Activated CD4-positive, alpha-beta T cell treated with anti-CD3 and anti-CD28 coated beads, Interleukin-2, amount 50 U/mL, for 4 hours (primary cell): ENCODE results near the gene KIFC3.
"Not testable (repeated sequence)": the region's sequence is repeated elsewhere in the genome, so short reads cannot be mapped to it uniquely, and the experiment has no call there.

ENCODE experiments used
- DNase-seq, 2 experiments: peaks; one replicate each; pipeline ENCODE4 v3.0.0-alpha.2; 2020

The KIFC3 gene

DNA sequence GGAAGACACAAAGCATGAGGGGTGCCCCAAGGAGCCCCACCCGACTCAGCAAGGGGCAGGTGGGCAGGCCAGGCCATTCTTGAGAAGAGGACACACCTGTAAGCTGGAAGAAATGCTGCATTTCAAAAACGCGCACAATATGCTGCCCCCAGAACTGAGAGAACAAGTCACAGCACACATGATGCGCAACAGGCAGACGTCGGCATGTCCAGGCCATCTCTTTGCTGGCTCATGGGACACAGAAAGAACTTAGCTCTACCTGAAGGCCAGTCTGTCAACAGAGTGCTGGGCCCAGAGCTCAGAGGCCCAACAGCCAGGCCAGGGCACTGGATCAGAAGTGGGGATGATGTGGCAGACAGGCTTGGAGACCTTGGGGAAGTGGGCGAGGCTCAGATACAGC lies 18.0 kb downstream of the KIFC3 start:
- DNase-seq: no peak

DNA sequence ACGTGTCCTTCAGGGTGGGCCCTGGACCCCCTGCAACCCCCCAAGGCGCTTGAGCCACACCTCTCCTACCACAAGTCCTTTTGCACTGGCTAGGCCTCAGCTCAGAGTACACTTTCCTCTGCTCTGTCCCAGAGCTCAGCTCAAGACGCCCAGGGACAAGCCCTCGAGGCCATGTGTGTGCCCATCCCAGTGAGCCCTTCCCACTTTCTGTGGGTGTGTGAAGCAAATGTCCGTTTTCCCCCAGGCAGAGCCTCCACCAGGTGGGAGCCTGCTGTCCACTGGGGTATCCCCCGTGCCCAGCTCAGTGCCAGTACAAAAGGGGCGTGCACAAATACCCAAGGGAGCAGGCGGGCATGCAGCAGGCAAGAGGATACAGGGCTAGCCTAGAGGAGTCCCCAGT lies 18.4 kb downstream of the KIFC3 start:
- DNase-seq: no peak

DNA sequence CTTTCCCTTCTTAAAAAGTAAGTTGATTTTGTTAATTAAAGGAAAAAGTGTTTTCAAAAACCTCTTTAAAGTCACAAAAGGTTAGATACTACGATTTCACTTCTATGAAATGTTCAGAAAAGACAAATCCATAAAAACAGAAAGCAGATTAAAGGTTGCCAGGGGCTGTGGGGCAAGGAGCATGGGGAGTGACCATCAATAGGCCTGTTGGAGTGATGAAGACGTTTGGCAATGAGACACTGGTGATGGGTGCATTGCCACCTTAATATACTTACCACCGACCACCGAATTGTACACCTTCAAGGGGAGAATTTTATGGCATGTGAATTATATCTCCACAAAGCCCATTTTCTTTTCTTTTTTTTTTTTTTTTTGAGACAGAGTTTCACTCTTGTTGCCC lies 19.2 kb downstream of the KIFC3 start:
- no peak for DNase-seq

DNA sequence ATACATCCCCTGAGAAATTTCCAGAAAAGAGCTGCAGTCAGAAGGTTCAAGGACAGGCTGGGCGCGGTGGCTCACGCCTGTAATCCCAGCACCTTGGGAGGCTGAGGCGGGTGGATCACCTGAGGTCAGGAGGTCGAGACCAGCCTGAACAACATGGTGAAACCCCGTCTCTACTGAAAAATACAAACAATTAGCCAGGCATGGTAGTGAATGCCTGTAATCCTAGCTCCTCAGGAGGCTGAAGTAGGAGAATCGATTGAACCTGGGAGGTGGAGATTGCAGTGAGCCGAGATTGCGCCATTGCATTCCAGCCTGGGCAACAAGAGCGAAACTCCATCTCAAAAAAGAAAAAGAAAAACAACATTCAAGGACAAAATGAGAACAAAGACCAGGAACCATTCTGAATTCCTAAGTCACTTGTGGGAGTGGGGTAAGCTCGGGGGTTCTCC lies 19.7 kb downstream of the KIFC3 start:
- not testable (repeated sequence) for DNase-seq

DNA sequence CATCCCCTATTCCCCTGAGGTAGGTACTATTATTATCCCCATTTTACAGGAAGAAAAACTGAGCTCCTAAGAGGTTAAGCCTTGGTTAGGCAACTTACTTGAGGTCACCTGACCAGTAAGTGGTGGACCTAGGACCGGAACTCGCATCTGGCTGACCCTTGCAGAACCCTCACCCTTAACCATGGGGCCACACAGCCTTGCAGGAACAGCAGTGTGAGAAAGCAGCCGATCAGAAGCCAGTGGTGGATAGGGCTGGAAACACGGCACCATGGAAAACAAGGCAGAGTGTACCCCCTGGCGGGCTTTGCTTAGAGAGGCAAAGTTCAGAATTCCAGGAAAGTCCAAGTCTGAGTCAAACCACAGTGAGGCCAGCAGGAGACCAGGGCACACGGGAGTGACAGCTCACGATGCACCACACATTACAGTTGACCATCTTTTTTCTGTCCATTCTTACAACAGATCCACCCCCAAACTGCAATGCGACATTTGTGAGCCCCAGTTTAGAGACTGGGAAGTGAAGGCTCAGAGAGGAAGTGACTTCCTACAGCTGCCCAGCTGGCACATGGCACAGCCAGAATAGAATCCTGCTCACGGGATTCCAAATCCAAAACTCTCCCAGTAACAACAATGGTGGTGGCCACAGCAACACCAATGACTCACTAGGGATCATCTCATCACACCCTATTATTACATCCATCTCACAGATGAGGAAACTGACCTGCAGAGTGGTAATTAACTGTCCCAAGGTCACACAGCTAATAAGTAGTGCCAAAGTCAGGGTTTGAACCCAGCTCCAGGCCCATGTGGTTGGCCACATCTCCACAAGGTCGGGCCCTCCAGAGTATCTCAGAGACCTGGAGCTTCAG lies 20.3 kb downstream of the KIFC3 start:
- DNase-seq: no peak

DNA sequence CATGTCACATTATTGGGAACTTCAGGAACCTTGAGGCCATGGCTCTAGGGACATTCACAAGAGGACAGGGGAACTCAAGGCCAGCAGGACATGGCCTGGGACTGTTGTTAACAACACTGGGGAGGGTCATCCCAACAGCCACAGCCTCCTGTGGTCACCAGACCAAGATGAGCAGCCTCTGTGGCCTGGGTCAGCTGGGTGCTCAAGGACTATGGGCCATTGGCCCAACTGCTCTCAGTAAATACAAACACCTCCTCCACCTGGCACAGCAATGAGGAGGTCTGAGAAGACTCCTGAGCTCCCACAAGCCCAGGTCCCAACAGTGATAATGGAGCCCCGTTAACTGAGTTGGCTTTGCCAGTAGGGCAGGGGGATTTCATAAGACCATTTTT lies 20.9 kb downstream of the KIFC3 start:
- no peak for DNase-seq

DNA sequence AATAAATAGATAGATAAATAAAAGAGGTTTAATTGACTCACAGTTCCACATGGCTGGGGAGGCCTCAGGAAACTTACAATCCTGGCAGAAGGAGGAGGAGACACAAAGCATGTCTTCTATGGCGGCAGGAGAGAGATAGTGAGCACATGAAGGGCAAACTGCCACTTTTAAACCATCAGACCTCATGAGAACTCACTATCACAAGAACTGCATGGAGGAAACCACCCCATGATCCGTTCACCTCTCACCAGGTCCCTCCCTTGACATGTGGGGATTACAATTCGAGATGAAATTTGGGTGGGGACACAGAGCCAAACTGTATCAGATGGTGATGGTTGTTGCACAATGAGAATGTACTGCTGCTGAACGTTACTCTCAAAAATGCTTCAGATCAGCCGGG lies 22.5 kb downstream of the KIFC3 start:
- not testable (repeated sequence) for DNase-seq

DNA sequence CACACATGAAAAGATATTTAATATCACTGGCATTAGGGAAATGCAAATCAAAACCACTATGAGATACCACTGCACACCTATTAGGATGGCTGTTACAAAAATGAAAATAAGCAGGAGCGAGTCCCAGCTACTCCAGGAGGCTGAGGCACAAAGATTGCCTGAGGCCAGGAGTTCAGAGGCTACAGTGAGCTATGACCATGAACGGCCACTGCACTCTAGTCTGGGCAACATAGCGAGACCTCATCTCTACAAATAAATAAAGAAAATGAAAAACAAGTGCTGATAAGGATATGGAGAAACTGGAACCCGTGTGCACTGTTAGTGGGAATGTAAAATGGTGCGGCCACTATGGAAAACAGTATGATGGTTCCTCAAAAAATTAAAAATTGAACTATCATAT lies 23.6 kb downstream of the KIFC3 start:
- no peak for DNase-seq

DNA sequence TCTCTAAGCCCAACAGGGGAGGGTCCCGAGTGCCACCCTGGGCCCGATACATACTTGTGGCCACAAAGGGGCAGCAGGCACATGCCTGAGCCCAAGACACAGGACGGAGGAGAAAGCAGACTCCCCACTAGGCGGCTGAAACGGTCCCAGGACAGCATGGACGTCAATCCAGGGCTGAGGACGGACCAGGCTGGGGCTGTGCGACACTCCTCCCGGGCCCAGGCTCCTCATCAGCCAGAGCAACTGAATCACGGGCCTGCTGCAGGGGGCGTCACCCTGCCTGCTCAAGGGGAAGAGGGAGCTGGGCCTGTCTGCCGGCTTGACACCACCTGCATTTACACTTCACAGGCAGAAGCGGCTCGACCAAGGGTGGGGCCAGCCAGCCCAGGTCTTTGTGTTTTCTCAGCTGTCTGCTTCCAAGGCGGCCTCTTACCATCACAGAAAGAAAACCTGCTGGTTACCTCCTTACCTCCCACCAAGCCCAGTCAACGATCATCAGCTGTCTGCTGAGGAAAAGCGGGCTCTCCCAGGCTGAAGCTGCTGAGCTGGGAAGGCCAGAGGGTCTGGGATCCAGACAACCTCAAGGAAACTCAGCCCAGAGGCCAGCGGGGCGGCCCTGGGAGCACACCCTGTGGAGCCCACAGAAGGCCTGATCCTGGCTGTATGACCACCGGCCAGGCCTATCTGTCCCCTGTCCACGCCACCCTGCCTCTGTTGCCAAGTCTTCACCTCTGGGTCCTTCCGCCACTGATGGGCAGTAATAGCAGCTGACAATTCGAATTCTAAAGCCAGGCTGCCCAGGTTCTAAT lies 26.4 kb downstream of the KIFC3 start:
- no peak for DNase-seq

DNA sequence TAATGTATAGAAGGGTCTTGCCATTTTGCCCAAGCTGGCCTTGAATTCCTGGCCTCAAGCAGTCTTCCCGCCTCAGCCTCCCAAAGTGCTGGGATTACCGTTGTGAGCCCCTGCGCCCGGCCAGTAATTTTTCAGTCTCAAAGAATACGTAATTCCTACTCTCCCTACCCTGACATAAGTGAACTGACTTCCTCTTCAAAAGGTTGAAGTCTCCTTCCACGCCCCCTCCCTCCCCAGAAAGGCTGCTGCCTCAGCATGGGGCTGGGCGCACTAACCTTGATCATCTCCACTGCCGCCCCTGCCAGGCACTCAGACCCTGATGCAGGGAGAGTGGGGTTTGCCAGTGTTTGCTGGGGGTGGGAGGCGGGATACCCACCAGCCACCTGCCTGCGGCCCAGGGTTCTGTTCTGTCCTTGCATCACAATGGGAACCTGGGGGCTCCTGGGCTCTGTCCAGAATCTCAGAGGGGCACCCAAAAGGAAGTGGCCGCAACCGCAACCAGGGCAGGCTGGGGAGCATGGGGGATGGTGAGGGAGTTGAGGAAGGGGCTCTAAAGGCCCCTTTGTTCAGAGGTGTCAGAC lies 27.5 kb downstream of the KIFC3 start:
- DNase-seq: no peak

DNA sequence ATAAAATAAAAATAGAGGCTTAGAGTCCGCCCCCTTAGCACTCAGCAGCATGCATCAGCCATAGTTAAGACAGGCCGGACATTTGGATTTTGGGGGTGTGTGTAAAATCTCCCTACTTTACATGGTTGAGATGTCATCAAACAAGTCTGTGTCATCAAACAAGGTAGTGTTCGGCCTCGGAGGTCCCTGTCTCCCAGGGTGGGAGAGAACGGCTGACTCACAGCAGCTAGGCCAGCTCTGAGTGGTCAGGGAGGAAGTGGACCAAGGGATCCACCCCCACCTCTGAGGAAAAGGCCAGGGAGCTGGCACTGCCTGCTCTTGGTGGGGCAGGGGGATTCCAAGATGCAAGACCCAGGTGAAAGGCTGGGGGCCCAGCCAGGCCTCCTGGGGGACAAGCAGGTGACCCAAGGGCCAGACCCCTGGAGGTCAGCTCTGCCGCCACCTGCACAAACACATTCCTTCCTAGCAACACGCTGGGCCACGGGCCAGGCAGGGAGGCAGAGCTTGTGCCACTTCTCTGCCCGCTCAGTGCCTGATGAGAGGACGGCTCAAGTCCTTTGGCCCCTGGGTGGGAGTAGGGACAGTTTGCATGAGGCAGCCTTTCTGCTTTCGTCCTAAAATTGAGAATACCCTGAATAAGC lies 28.5 kb downstream of the KIFC3 start:
- no peak for DNase-seq

DNA sequence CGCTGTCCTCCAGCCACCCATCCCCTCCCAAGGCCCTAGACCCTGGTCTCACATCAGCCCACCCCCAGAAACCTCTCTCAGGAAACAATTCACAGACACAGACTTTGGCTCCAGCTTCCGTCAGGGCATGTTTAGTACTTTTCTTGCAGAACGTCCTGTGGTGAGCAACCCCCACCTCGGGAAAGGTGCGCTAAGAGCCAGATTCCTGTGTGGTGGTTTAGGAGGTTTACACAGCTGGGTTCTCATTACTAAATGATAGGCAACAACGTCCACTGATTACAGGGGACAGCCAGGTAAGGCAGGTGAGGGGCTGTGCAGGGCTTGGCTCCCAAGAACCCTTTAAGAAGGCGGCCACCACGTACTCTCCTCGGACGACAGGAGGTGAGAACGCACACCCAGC lies 29.3 kb downstream of the KIFC3 start:
- DNase-seq: no peak

DNA sequence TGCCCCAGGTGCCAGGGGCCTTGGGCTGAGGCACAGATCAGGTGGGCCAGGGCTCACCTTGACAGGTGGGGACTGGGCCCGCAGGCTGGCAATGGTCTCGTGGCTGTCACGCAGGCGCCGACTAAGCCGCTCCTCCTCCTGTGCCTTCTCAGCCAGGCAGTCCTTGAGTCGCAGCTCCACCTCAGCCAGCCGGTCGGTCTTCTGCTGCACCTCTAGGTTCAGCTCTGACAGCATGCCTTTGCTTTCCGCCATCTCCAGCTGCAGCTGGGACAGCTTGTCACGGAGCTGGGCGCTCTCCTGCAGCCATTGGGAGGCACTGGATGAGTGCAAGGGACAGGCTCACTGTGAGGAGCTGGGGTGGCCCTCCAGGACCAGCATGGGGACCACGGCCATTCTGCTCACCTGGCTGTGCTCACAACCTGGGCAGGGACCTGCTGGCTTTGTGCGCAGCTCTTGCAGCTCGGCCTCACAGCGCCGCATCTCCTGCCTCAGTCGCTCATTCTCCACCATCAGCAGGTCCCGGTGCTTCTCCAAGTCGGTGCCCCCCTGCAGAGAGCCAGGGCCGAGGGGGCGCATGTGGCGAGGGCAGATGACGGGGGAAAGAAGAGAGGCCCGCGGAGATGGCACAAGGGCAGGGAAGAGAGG lies 31.0 kb downstream of the KIFC3 start:
- DNase-seq: no peak

DNA sequence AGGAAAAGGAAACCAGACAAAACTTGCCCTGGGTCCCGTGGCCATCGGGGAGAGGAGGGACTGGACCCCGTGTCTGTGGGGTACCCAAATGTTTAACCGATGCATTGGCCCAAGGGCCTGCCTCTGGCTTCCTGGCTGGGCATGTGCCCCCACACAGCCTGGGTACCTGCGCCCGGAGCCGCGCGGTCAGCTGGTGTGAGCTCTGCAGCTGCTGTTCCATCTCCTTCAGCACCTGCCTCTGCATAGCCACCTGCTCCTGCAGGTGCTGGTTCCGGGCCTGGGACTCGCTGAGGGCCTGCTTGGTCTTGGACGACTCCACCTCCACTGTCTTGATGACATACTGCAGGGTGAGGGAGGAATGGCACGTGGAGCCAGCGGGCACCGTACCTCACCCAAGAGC lies 31.9 kb downstream of the KIFC3 start:
- DNase-seq: no peak

DNA sequence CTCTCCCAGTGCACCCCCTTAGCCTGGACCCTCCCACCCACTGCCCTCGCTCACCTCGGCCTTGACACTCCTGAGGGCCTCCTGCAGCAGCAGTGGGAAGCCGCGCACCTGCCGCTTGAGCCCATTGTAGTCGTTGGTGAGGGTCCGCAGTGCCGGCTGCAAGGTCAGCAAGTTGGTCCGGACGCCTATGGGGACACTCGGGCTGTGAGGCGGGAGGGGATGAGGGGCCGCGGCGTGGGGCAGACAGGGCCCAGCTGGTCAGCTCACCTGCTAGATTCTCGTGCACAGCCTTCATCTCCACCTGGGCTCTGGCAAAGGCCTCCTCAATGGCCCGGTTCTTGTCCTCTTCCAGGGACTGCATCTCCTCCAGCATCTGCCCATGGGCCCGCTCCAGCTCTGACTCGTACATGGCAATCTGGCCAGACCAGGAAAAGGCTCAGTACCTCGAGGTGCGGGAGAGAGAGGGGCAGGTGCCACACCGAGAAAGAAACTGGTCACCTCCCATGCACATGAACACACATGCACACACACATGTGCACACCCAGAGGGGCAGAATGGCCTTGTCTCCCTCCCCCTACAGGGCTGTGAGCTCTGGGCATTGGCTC lies 32.6 kb downstream of the KIFC3 start:
- no peak for DNase-seq

DNA sequence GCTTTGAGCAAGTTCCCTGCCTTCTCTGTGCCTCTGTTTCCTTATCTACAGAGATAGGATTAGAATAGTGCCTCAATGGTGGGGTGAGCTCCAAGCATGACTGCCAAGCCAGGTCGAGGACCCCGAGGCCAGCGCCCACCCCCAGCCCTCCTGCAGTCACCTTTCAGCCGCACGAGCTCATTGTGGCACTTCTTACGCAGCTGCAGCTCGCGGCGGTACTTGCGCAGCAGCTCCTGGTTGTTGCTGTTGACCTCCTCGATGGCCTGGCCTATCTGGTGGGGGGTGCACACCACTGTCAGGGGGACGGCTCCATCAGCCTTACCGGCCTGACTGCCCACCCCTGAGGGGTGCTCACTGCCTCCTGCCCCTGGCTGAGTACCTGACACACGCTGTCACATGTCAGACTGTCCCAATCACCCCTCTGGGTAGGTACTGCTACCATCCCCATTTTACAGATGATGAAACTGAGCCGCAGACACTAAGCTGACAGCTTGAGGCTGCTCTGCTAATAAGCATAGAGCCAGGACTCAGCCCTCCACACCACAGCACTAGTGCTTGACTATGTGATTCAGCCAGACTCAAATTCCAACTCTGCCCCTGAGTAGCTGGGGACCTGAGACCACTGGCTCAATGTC lies 35.5 kb downstream of the KIFC3 start:
- DNase-seq: no peak

DNA sequence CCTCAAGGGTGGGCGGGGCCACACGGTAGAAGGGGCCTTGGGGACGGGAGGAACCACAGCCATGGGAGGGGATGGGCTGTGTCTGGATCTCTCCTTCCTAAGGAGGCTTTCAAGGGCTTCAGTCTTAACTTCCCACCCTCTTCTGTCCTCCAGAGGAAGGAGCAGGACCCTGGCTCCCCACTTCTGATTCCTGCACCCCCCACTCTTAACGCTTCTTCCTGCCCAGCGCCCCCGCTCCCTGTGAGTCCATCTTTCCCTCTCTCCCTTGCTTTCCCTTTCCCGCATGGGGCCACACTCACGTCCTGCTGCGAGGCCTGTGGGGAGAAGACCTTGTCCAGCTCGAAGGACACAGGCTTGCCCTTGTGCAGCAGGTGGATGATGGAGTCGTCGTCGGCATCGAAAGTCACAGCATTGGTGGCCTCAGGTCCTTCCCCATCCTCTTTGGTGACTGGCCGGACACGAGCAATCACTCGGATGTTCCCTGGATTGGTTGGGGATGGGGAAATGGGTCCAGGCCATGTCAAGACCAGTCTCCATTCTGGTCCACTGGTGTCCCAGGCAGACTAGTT lies 37.0 kb downstream of the KIFC3 start:
- no peak for DNase-seq

DNA sequence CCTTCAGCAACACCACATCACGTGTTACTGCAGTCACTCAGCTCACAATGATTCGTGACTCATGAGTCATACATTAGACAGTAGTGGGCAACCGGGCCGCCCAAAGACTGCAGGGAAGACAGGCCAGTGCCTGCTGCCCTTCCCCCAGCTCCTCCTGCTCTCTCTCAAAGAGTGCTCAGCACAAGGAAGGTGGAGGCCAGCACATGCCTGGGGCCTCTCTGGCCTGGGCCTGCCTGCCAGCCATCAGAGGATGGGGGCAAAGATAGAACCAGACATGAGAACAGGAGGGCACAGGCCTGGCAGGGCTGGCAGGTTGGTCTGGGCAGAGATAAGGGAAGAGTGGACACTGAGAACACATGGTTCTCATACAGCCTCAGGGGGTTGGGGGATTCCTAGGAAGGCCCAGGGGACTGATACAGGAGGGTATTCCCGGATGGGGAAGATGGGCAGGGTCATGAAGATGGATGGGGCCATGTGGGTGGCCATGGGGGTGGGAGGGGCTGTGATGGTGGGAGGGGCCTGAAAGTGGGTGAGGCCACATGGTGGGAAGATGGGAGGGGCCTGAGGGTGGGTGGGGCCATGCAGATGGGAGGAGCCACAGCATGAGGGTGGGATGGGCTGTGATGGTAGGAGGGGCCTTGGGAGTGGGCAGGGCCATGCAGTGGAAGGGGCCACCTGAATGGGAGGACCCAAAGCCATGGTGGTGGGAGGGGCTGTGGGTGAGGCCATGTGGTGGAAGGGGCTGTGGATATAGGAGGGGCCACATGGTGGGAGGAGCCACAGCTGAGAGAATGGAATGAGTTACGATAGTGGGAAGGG lies 37.7 kb downstream of the KIFC3 start:
- no peak for DNase-seq

DNA sequence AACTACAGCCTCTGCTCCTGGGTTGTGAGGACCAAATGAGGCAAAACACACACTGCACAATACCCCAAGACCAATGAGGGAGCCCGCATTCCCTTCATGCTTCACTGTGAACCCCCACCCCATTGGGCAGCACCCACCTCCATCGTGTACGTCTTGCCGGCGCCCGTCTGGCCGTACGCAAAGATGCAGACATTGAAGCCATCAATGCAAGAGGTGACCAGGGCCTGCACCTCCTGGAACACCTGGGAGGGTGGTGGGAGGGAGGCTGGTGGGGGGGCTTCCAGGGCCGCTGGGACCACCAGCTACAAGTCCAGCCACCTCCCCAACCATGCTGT lies 38.3 kb downstream of the KIFC3 start:
- no peak for DNase-seq

DNA sequence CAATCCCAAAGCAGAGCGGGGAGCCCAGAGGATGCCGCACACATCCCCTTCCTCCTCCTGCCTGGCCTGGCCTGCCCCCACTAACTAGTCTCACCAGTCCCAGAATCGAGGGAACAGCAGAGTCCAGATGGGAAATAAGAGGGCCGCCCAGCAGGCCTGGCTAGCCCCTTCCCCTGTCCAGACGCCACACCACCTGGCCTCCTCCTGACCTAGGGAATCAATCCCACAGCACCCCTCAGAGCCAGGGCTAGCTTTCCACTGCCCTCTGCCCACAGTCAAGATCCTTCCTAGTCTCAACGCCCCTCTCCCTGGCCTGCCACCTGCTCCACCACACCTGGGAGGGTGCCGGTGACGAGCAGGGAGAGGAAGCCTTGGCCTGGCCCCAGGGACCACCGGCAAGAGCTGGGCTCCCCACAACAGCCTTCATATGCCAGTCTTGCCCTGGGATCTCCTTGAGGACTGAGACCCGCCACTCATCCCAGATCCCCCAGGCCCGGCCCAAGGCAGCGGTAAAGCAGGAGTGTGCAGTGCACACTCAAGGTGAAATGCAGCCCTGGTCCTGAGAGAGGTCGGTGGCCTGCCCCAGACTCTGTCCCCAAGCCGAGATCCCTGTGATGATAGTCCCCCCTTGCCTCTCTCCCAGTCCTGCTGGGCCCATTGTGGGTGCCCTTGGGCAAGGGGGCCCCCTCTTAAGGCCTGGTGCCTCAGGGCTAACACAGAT lies 38.8 kb downstream of the KIFC3 start:
- no peak for DNase-seq
